Endodermal cell (in vitro differentiated cells): ENCODE results near the gene STAM2. TPM values are rescaled to one million over a fixed set of nuclear protein-coding genes. Genes with fewer than 3 reads are reported as not detected.

Experiments
- DNase-seq: peaks from one replicate; pipeline ENCODE4 v3.0.0-alpha.2; 2017
- H3K27ac ChIP-seq: 2 replicates; pipeline ENCODE4 v1.5.1; 2013; ENCODE audit warnings: mild to moderate bottlenecking, low read depth, low read length, moderate library complexity
- H3K27me3 ChIP-seq: 2 replicates; pipeline ENCODE4 v1.6.1; 2013; ENCODE audit warnings: mild to moderate bottlenecking, low read length, moderate library complexity; ENCODE audit not compliant: insufficient read depth, control insufficient read depth, poor library complexity, severe bottlenecking
- H3K36me3 ChIP-seq: 2 replicates; pipeline ENCODE4 v1.7.0; 2013; ENCODE audit warnings: mild to moderate bottlenecking, low read length, moderate library complexity; ENCODE audit not compliant: control insufficient read depth, insufficient read depth
- H3K4me1 ChIP-seq: one replicate; pipeline ENCODE4 v1.7.0; 2013; ENCODE audit warnings: low read length; ENCODE audit not compliant: control insufficient read depth, insufficient read depth
- H3K4me3 ChIP-seq: 2 replicates; pipeline ENCODE4 v1.5.1; 2013; ENCODE audit warnings: mild to moderate bottlenecking, low read length, moderate library complexity
- H3K9ac ChIP-seq: 2 replicates; pipeline ENCODE4 v1.6.1; 2013; ENCODE audit warnings: mild to moderate bottlenecking, low read length, moderate library complexity; ENCODE audit not compliant: poor library complexity, severe bottlenecking; ENCODE audit errors: extremely low read depth
- H3K9me3 ChIP-seq: 2 replicates; pipeline ENCODE4 v1.6.1; 2013; ENCODE audit warnings: mild to moderate bottlenecking, low read length, moderate library complexity; ENCODE audit not compliant: control insufficient read depth
- H3K27ac Mint-ChIP-seq: 2 replicates; pipeline ENCODE4 v1.8.0; 2020; ENCODE audit warnings: mixed read lengths
- H3K27me3 Mint-ChIP-seq: 2 replicates; pipeline ENCODE4 v1.8.0; 2021; ENCODE audit warnings: mild to moderate bottlenecking, mixed read lengths; ENCODE audit not compliant: insufficient read depth
- H3K36me3 Mint-ChIP-seq: 2 replicates; pipeline ENCODE4 v1.8.0; 2020; ENCODE audit warnings: low read depth, mixed read lengths
- H3K4me1 Mint-ChIP-seq: 2 replicates; pipeline ENCODE4 v1.8.0; 2020; ENCODE audit warnings: mixed read lengths
- H3K4me3 Mint-ChIP-seq: 2 replicates; pipeline ENCODE4 v1.8.0; 2020; ENCODE audit warnings: mild to moderate bottlenecking, moderate library complexity, mixed read lengths
- H3K9me3 Mint-ChIP-seq: 2 replicates; pipeline ENCODE4 v1.8.0; 2020; ENCODE audit warnings: mild to moderate bottlenecking, mixed read lengths
- CTCF ChIP-seq: fragments of 200-600 bp; sonication (generic); conservative IDR thresholded peaks from 2 replicates; pipeline ENCODE4 v1.5.0; 2021; ENCODE audit warnings: antibody characterized with exemption, mild to moderate bottlenecking
- WGBS, 2 experiments: methylation state at CpG; one replicate each; pipeline versions ENCODE4 v1.1.5 to v1.1.7; 2013; ENCODE audit warnings: missing lambda C conversion rate in 2 of 2, mixed read lengths in 1 of 2; ENCODE audit not compliant: insufficient coverage in 1 of 2, insufficient read length in 1 of 2; 5-methylcytosine and 5-hydroxymethylcytosine counted together
- total RNA-seq, 2 donors: library from RNA; stranded (reverse); fragmentation: NEBNext Ultra II Directional in 1 of 2; extraction: Animal tissue kit (Norgen Biotek cat#: 25700) in 1 of 2; gene quantifications; 2 replicates in 1 of 2; 3 replicates in 1 of 2; pipeline ENCODE4 v1.2.1, GENCODE V29; 2021

The STAM2 gene
- total RNA-seq, 2 donors from 2014 or later: 21.5 to 30.9 TPM

GRCh38 chr2:152071518-152071917 lies 104.0 kb downstream of the STAM2 start:
- Histone ChIP-seq H3K9me3 (no peaks in the 10 kb centered on the region), H3K27me3 (no peaks in the 10 kb centered on the region), H3K4me1 (no peaks in the 10 kb centered on the region), H3K36me3 (no peaks in the 10 kb centered on the region), H3K4me3 (no peak overlapping the region), H3K9ac (no peak overlapping the region), H3K27ac (no peak overlapping the region)
- DNase-seq: no peak
- Mint-ChIP-seq H3K9me3 (peaks cover 2% of the 10 kb centered on the region), H3K4me3 (no peak overlapping the region), H3K4me1 (peaks cover 1% of the 10 kb centered on the region), H3K36me3 (no peaks in the 10 kb centered on the region), H3K27me3 (no peaks in the 10 kb centered on the region), H3K27ac (no peak overlapping the region)
- WGBS, 2 experiments: 100% methylated on average over 1 of the region's 1 CpG
- no peak for TF ChIP-seq CTCF

DNA sequence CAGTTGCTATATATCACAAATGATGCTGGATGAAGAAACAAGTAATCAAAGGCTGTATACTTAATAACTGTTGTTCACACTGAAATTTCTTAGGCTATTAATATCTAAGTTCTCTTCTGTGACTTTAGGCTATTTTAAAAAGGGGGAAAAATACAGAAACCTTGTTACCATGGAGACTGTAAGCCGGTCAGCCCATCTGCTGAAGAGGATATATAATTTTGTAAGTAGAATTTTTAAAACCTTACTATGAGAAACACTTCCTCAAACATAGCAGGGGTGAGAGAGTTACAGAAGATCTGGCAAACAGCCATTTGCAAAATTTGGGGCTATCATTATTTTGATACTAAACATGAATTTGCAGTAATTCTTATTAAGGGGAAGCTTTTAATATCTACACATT lies 104.5 kb downstream of the STAM2 start:
- Mint-ChIP-seq H3K27me3 (no peaks in the 10 kb centered on the region), H3K36me3 (no peaks in the 10 kb centered on the region), H3K9me3 (peaks cover 2% of the 10 kb centered on the region), H3K27ac (no peak overlapping the region), H3K4me1 (peaks cover 1% of the 10 kb centered on the region), H3K4me3 (no peak overlapping the region)
- no peak overlapping the region for H3K4me3 ChIP-seq
- H3K36me3 ChIP-seq: no peaks in the 10 kb centered on the region
- H3K9me3 ChIP-seq: no peaks in the 10 kb centered on the region
- no peak for DNase-seq
- H3K27me3 ChIP-seq: no peaks in the 10 kb centered on the region
- no peak for TF ChIP-seq CTCF
- H3K27ac ChIP-seq: no peak overlapping the region
- no peak overlapping the region for H3K9ac ChIP-seq
- 89% methylated on average over 1 of the region's 1 CpG; no CpG with 5 or more reads in 1 of the 2 experiments for WGBS, 2 experiments
- H3K4me1 ChIP-seq: no peaks in the 10 kb centered on the region

DNA sequence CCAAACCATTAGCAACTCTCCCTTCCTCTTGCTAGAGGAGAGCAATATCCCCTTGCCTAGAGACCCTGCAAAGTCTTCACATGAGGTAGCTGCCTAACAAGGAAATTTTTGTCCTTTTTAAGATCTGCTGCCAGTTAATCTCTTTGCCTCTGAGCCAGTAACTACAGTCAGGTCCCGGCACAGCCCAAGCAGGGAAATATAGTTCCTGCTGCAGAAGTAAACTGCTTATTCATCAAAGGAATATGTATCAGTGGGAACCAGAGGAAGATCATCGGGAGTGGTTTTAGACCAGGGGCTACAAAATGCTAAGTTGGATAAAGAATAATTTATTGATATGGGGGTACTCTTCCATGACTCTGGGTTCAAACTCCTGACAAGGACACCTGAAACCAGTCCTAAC lies 107.3 kb downstream of the STAM2 start:
- no peak for DNase-seq
- no peak overlapping the region for H3K27ac ChIP-seq
- H3K36me3 ChIP-seq: no peaks in the 10 kb centered on the region
- Mint-ChIP-seq H3K36me3 (no peaks in the 10 kb centered on the region), H3K4me3 (no peak overlapping the region), H3K9me3 (peaks cover 3% of the 10 kb centered on the region), H3K27me3 (peaks cover 1% of the 10 kb centered on the region), H3K4me1 (peaks cover 4% of the 10 kb centered on the region), H3K27ac (no peak overlapping the region)
- no peak overlapping the region for H3K9ac ChIP-seq
- no peaks in the 10 kb centered on the region for H3K9me3 ChIP-seq
- 94 to 100% methylated on average over 2 of the region's 2 CpGs for WGBS, 2 experiments
- H3K4me3 ChIP-seq: no peak overlapping the region
- no peaks in the 10 kb centered on the region for H3K27me3 ChIP-seq
- TF ChIP-seq CTCF: no peak
- H3K4me1 ChIP-seq: no peaks in the 10 kb centered on the region
